Measurements from ENCODE around the gene AIPL1. TPM values are rescaled to one million over a fixed set of nuclear protein-coding genes. Genes with fewer than 3 reads are reported as not detected.
"Not testable (repeated sequence)": the region's sequence is repeated elsewhere in the genome, so short reads cannot be mapped to it uniquely, and the experiment has no call there.

Gene AIPL1, protein sequence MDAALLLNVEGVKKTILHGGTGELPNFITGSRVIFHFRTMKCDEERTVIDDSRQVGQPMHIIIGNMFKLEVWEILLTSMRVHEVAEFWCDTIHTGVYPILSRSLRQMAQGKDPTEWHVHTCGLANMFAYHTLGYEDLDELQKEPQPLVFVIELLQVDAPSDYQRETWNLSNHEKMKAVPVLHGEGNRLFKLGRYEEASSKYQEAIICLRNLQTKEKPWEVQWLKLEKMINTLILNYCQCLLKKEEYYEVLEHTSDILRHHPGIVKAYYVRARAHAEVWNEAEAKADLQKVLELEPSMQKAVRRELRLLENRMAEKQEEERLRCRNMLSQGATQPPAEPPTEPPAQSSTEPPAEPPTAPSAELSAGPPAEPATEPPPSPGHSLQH
- total RNA-seq, result not detected

GRCh38 chr17:6435051-6435450 is at the start of gene AIPL1:
AIPL1 (minus strand) TSS chr17:6435121; CDS start chr17:6435104, 17 bp downstream.
- intact Hi-C loops (cut with DNase I; ENCODE audit: low total_unique reads), result no loop called here
- H3K27me3 ChIP-seq, result peaks cover 0 to 12% of the 10 kb centered on the region in 2 donors
- no peak for DNase-seq (ENCODE audit: low spot score in 2 of 2)
- H3K36me3 ChIP-seq, result no peaks in the 10 kb centered on the region
- peaks cover 0 to 3% of the 10 kb centered on the region in 2 donors for H3K9me3 ChIP-seq
- H3K4me3 ChIP-seq, result no peak within 1 kb of the TSS
- no peaks in the 10 kb centered on the region for H3K4me1 ChIP-seq
- H3K27ac ChIP-seq, result no peak within 1 kb of the TSS
- TF ChIP-seq POLR2A (IDR thresholded peaks at IDR 0.05), result no peak

DNA sequence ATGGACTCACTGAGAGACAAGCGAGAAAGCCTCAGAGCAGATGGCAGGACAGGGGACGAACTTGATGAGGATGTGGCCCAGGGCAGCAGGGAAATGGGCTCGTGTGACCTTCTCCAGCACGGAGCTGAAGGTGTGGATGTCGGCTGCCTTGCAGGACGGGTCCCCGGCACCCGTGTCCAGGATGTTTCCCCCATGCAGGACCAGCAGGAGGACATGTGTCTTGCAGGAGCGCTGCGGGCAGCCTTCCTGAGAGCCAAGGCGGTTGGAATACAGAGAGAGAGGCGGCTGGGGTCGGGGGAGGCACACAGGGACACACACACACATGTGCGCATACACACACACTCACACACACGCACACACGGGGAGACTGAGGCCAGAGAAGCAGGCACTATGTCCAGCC is 48.6 kb upstream of the AIPL1 start:
- Histone ChIP-seq H3K9me3 (no peaks in the 10 kb centered on the region), H3K27me3 (no peaks in the 10 kb centered on the region), H3K27ac (no peak overlapping the region), H3K4me1 (no peaks in the 10 kb centered on the region), H3K36me3 (no peaks in the 10 kb centered on the region), H3K4me3 (no peak overlapping the region)
- intact Hi-C loops (cut with DNase I; ENCODE audit: low total_unique reads), result no loop called here
- TF ChIP-seq, protein P1, sequence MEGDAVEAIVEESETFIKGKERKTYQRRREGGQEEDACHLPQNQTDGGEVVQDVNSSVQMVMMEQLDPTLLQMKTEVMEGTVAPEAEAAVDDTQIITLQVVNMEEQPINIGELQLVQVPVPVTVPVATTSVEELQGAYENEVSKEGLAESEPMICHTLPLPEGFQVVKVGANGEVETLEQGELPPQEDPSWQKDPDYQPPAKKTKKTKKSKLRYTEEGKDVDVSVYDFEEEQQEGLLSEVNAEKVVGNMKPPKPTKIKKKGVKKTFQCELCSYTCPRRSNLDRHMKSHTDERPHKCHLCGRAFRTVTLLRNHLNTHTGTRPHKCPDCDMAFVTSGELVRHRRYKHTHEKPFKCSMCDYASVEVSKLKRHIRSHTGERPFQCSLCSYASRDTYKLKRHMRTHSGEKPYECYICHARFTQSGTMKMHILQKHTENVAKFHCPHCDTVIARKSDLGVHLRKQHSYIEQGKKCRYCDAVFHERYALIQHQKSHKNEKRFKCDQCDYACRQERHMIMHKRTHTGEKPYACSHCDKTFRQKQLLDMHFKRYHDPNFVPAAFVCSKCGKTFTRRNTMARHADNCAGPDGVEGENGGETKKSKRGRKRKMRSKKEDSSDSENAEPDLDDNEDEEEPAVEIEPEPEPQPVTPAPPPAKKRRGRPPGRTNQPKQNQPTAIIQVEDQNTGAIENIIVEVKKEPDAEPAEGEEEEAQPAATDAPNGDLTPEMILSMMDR (IDR thresholded peaks at IDR 0.05), result no peak
- DNase-seq (ENCODE audit: low spot score in 2 of 2), result no peak

GRCh38 chr17:6482796-6483195 is 47.9 kb upstream of the AIPL1 start:
- H3K27me3 ChIP-seq; DNase-seq (ENCODE audit: low spot score in 2 of 2); H3K4me3 ChIP-seq; H3K9me3 ChIP-seq; H3K36me3 ChIP-seq; H3K27ac ChIP-seq; intact Hi-C loops (cut with DNase I; ENCODE audit: low total_unique reads); H3K4me1 ChIP-seq: not testable (repeated sequence)

DNA sequence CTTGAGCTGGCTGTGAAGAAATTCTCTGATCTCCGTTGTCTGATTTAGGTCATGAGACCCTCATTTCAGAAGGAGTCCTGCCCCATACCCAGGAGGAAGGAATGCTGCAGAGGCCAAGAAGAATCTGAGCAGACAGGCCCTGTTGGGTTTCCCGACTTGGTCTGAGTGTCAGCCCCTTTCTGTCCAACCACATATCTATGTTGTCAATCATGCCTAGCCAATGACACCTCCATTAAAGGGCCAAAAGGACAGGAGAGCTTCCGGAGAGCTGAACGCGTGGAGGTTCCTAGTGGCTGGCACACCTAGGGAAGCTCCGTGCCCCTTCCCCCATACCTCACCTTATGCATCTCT is 47.2 kb upstream of the AIPL1 start:
- Histone ChIP-seq H3K27me3 (no peaks in the 10 kb centered on the region), H3K4me3 (no peak overlapping the region), H3K9me3 (no peaks in the 10 kb centered on the region), H3K36me3 (no peaks in the 10 kb centered on the region), H3K4me1 (no peaks in the 10 kb centered on the region), H3K27ac (no peak overlapping the region)
- intact Hi-C loops (cut with DNase I; ENCODE audit: low total_unique reads), result no loop called here
- DNase-seq (ENCODE audit: low spot score in 2 of 2), result no peak
- TF ChIP-seq, protein P1 (IDR thresholded peaks at IDR 0.05), result no peak
- TF ChIP-seq POLR2A (IDR thresholded peaks at IDR 0.05) (no peak), POLR2AphosphoS5 (IDR thresholded peaks at IDR 0.05) (no peak)

GRCh38 chr17:6480303-6480675 is 45.4 kb upstream of the AIPL1 start:
- H3K4me1 ChIP-seq, result no peaks in the 10 kb centered on the region
- intact Hi-C loops (cut with DNase I; ENCODE audit: low total_unique reads), result no loop called here
- TF ChIP-seq POLR2AphosphoS5 (IDR thresholded peaks at IDR 0.05) (no peak), POLR2A (IDR thresholded peaks at IDR 0.05) (no peak)
- TF ChIP-seq, protein P1 (IDR thresholded peaks at IDR 0.05), result no peak
- H3K27me3 ChIP-seq, result no peaks in the 10 kb centered on the region
- no peak for DNase-seq (ENCODE audit: low spot score in 2 of 2)
- H3K27ac ChIP-seq, result no peak overlapping the region
- H3K36me3 ChIP-seq, result no peaks in the 10 kb centered on the region
- no peaks in the 10 kb centered on the region for H3K9me3 ChIP-seq
- H3K4me3 ChIP-seq, result no peak overlapping the region

DNA sequence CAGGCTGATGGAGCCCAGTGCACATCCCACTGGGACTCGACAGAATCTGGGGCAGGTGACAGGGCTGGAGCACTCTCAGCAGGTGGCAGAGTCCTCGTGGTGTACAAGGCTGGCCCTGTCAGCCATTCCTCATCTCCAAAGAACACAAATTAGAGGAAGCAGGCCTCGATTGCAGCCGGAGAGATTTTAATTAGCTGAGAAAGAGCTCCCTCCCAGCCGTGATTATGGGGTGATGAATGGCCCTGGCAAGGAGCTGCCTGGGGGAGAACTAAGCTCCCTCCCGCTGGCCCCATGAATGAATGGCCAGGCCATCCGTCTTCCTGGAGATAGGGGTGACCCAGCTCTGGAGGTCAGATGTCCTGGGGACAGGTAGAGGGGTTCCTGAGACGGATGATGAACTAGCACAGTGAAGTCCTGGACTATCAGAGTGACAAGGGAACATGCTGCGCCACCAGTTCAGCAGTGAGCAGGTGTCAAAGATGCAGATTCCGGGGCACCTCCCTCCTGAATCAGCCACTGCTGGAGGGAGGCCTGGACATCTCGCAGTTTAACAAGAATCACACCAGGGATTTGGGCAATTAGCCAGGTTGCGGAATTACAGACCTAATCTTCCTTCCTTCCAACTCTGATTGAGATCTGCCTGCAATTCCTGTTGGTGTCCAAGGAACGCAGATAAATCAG is 44.8 kb upstream of the AIPL1 start:
- intact Hi-C loops (cut with DNase I; ENCODE audit: low total_unique reads), result no loop called here
- Histone ChIP-seq H3K36me3 (no peaks in the 10 kb centered on the region), H3K4me1 (no peaks in the 10 kb centered on the region), H3K27me3 (no peaks in the 10 kb centered on the region), H3K4me3 (no peak overlapping the region), H3K9me3 (no peaks in the 10 kb centered on the region), H3K27ac (no peak overlapping the region)
- DNase-seq (ENCODE audit: low spot score in 2 of 2), result no peak
- TF ChIP-seq POLR2A (IDR thresholded peaks at IDR 0.05) (no peak), POLR2AphosphoS5 (IDR thresholded peaks at IDR 0.05) (no peak)
- TF ChIP-seq, protein P1 (IDR thresholded peaks at IDR 0.05), result no peak
